22Rv1 (cell line): ENCODE measurements around the gene DOCK8.

Source experiments
- CTCF ChIP-seq: fragments of 450-650 bp; IDR thresholded peaks from 2 replicates; pipeline ENCODE4 v1.5.1; 2017; ENCODE audit warnings: mild to moderate bottlenecking
- ZFX ChIP-seq: fragments of 450-650 bp; IDR thresholded peaks from 2 replicates; pipeline ENCODE4 v1.6.1; 2017; ENCODE audit warnings: antibody characterized with exemption, borderline replicate concordance

- TF ChIP-seq CTCF (no peak), ZFX (no peak)
These were observed 160.1 kb downstream of the DOCK8 start for GRCh38 chr9:374736-375135.
